Mucosa of rectum (tissue), 2 donors: ENCODE data around the gene BCOR.

Experiments
- H3K27ac ChIP-seq, 2 donors: one replicate each; pipeline ENCODE4 v1.7.0; 2013; ENCODE audit warnings: inconsistent platforms in 2 of 2, low read depth in 2 of 2, low read length in 2 of 2
- H3K27me3 ChIP-seq, 2 donors: one replicate each; pipeline ENCODE4 v1.7.0; 2013; ENCODE audit warnings: low read length in 2 of 2; ENCODE audit not compliant: control insufficient read depth in 2 of 2, insufficient read depth in 2 of 2
- H3K36me3 ChIP-seq, 2 donors: one replicate each; pipeline ENCODE4 v1.7.0; 2013; ENCODE audit warnings: low read length in 2 of 2; ENCODE audit not compliant: control insufficient read depth in 2 of 2, insufficient read depth in 2 of 2
- H3K4me1 ChIP-seq, 2 donors: one replicate each; pipeline ENCODE4 v1.7.0; 2013; ENCODE audit warnings: low read length in 2 of 2, mild to moderate bottlenecking in 1 of 2; ENCODE audit not compliant: control insufficient read depth in 2 of 2, insufficient read depth in 2 of 2
- H3K4me3 ChIP-seq, 2 donors: one replicate each; pipeline ENCODE4 v1.7.0; 2013; ENCODE audit warnings: low read length in 2 of 2
- H3K9ac ChIP-seq, 2 donors: one replicate each; pipeline ENCODE4 v1.7.0; 2013; ENCODE audit warnings: low read length in 2 of 2, low read depth in 1 of 2, mild to moderate bottlenecking in 1 of 2
- H3K9me3 ChIP-seq, 2 donors: one replicate each; pipeline ENCODE4 v1.7.0; 2013; ENCODE audit warnings: low read length in 2 of 2; ENCODE audit not compliant: control insufficient read depth in 2 of 2
- donor health status: healthy.
- donor health status: Normal muscosa, but diverticular disease.

BCOR gene

DNA sequence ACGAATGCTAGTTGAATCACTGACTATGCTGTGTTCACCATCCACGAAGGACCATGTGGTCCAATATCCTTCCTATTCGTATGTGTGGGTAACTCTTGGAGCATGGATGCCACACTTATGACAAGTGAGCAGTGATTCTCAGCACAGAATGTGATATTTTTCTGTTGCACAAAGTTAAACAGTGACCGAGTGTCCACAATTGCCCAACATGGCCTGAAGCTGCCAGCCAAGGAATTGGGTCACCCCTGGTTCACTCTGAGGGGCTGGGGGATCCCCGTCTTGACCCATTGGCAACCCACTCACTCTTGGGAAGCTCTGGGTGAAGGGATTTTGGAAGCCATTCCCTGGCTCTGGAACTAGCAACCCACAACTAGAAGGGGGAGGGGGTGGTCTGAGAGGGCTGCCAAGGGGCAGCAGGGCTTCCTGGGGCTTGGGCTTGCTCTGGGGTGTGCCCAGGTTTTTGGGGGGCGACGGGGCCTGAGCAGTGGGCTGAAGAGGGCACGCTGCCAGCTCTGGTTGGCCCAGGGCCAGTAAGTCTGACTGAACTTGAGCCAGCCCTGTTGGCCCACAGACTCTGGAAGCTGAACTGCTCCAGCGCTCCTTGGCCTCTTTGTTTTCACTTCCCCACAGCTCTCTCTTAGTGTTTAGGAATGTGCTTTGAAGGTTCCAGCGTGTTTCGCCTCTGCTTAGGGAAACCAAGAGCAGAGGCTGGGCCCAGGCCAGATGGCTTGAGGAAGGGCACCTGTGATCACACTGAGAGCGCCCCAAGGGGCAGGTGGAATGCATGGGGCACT, 43.1 kb upstream of the BCOR start:
- no peak overlapping the region for H3K27ac ChIP-seq
- H3K4me3 ChIP-seq, result no peak overlapping the region
- H3K36me3 ChIP-seq, result no peaks in the 10 kb centered on the region
- H3K9me3 ChIP-seq, result peaks cover 0 to 2% of the 10 kb centered on the region in 2 donors
- peaks cover 8 to 13% of the 10 kb centered on the region in 2 donors for H3K4me1 ChIP-seq
- H3K9ac ChIP-seq, result no peak overlapping the region
- peaks cover 0 to 13% of the 10 kb centered on the region in 2 donors for H3K27me3 ChIP-seq

DNA sequence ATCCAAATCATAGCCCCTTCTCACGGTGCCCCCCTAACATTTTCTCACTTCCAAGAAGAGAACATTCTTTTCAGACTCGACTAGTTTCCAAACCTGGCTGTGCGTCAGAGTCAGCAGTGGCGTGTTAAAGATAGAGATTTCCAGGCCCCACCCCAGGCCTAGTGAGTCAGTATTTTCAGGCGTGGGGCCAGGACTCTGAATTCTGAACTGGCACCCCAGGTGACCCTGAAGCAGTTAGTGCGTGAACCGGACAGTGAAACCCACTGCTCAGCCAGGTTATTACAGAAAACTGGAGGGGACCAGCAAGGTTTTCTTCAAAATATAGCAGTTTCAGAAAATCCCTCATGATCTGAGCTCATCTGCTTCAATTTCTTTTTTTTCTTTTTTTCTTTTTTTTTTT, 35.0 kb upstream of the BCOR start:
- Histone ChIP-seq H3K27ac (no peak overlapping the region), H3K4me1 (no peaks in the 10 kb centered on the region)

DNA sequence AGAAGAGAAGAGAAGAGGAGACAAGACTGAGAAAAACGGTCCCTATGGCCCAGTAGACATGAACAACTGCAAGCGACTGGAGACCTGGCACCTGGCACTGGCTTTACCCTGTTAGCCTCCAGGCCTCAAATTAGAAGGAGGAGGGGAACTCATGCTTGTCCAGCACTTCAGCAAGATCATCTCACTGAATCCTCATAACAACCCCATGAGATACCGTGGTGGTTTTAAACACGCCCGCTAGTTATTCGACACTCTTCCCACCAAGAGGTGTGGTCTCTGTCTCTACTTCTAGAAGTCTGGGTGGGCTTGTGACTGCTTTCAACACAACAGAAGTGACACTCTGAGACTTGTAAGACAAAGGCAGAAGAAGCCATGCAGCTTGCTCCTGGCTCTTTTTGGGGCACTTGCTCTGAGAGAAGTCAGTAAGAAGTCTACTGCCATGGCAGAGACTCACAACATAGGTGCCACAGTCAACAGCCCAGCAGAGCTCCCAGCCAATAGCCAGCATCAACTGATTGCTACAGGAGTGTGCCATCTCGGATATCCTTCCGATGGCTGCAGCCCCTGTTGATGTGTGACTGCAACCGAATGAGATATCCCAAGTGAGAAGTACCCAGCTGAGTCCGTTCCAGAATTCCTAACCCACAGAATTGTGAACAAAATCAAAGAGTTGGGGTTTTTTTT, 34.0 kb upstream of the BCOR start:
- H3K9me3 ChIP-seq, result no peaks in the 10 kb centered on the region
- no peak overlapping the region for H3K27ac ChIP-seq
- H3K36me3 ChIP-seq, result no peaks in the 10 kb centered on the region
- no peaks in the 10 kb centered on the region for H3K27me3 ChIP-seq
- no peaks in the 10 kb centered on the region for H3K4me1 ChIP-seq
- H3K4me3 ChIP-seq, result no peak overlapping the region
- H3K9ac ChIP-seq, result no peak overlapping the region

More for the DNA sequence above, 35.0 kb upstream of the BCOR start:
- H3K9me3 ChIP-seq, result no peaks in the 10 kb centered on the region
- H3K9ac ChIP-seq, result no peak overlapping the region
- no peaks in the 10 kb centered on the region for H3K27me3 ChIP-seq
- H3K4me3 ChIP-seq, result no peak overlapping the region
- no peaks in the 10 kb centered on the region for H3K36me3 ChIP-seq

DNA sequence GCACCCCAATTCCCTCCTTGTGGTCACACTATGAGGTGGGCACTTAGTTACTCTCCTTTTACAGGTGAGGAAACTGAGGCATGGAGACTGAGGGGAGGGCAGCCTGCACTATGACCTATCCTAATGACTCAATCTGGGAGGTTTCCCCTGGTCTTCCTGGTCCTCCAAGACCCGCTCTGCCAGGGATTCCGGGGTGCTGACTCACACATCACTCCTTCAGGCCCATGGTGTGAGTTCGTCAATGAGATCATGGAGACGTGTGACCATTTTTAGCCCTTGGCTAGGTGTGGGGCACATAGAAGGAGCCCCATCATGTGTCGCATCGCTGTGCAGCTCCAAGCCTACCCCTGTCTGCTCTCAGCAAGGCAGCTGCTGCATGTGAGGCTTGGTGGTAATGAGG, 32.4 kb upstream of the BCOR start:
- Histone ChIP-seq H3K36me3 (no peaks in the 10 kb centered on the region), H3K9me3 (no peaks in the 10 kb centered on the region), H3K4me1 (no peaks in the 10 kb centered on the region), H3K27me3 (no peaks in the 10 kb centered on the region), H3K27ac (no peak overlapping the region), H3K9ac (no peak overlapping the region), H3K4me3 (no peak overlapping the region)

DNA sequence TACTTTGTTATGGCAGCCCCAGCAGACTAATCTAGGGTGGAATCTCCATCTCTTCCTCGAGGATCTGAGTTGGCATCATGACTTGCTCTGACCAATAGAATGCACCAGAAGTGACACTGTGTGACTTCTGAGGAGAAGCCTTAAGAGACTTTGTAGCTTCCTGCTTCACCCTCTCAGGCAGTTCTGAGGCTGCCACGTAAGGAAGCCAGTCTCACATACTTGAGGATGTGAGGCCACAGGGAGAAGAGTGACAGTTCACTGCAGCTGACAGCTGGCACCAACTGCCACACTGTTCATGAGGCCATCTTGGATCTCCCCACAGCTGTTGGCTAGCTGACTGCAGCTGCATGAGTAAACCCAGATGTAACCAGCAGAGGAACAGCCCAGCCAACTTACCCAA, 29.3 kb upstream of the BCOR start:
- no peaks in the 10 kb centered on the region for H3K36me3 ChIP-seq
- no peak overlapping the region for H3K27ac ChIP-seq
- H3K27me3 ChIP-seq, result peaks cover 0 to 5% of the 10 kb centered on the region in 2 donors
- no peak overlapping the region for H3K4me3 ChIP-seq
- no peak overlapping the region for H3K9ac ChIP-seq
- no peaks in the 10 kb centered on the region for H3K4me1 ChIP-seq
- H3K9me3 ChIP-seq, result no peaks in the 10 kb centered on the region

DNA sequence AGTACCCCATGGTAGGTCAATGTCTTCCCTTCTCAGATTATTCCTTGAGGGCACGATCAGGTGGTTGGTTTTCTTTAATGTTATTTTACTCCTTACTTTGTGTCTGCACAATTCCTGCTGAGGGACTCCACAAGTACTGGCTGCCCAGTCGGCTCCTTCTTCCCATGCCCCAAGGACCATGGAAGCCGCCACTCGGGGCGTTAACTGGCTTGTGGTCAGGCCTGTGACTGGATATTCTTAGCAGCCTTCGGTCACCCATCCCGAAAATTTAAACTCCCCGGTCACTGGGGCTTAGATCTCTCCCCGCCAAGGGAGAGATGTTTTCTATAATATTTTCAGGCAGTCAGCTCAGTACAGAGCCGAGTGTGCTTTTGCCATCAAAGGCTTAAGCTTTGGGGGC, 24.7 kb upstream of the BCOR start:
- no peak overlapping the region for H3K9ac ChIP-seq
- no peak overlapping the region for H3K4me3 ChIP-seq
- H3K36me3 ChIP-seq, result no peaks in the 10 kb centered on the region
- H3K27me3 ChIP-seq, result peaks cover 2 to 11% of the 10 kb centered on the region in 2 donors
- no peaks in the 10 kb centered on the region for H3K9me3 ChIP-seq
- no peaks in the 10 kb centered on the region for H3K4me1 ChIP-seq
- H3K27ac ChIP-seq, result no peak overlapping the region

DNA sequence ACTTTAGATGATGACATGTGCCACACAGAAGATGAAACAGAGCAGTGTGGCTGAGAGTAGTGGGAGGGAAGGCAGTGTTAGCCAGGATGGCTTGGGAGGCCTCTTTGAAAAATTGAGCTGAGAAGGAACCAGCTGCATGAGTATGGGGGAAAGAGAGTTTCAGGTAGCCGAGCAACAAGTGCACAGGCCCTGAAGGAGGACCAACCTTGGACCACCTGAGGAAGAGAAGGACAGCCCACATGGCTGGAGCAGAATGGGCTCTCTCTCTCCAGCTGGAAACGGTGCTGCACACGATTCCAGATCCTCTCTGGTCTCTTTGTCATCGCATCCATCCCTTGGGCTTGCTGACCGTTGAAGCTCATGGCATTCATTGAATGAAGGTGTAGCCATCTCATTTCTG, 23.9 kb upstream of the BCOR start:
- Histone ChIP-seq H3K4me3 (no peak overlapping the region), H3K27ac (no peak overlapping the region), H3K36me3 (no peaks in the 10 kb centered on the region), H3K27me3 (peaks cover 2 to 11% of the 10 kb centered on the region in 2 donors), H3K9me3 (no peaks in the 10 kb centered on the region), H3K9ac (no peak overlapping the region), H3K4me1 (no peaks in the 10 kb centered on the region)

DNA sequence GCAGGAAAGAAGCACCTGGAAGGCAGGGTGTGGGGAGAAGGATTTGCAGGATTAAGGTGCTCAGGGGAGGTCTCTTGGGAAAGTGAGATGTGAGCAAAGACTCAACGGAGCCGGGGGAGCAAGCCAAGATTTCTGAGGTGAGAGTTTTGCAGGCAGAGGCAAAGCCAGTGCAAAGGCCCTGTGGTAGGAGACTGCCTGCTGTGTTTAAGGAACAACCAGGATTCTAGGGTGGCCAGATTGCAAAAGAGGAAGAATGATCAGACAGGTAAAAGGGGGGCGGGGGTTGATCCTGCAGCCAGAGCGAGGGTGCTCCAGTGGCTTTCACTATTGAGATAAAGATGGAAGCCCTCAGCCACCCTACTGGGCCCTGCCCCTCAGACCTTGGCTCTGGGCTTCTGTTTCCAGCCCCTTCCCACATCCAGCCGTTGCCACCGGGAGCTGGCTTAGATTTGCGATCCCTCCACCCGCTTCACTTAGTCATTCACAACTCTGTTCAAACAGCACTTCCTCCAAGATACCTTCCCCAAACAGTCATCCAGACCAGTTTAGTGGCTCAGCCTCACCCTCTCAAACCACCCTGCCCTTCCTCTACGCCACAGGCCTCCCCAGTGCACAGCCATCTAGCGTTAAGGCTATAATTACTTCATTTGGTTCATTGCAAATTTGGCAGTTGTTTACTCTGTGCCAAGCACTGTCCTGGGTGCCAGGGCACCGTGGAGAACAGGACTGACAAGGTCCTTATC, 23.3 kb upstream of the BCOR start:
- Histone ChIP-seq H3K27me3 (peaks cover 2 to 11% of the 10 kb centered on the region in 2 donors), H3K27ac (no peak overlapping the region)

DNA sequence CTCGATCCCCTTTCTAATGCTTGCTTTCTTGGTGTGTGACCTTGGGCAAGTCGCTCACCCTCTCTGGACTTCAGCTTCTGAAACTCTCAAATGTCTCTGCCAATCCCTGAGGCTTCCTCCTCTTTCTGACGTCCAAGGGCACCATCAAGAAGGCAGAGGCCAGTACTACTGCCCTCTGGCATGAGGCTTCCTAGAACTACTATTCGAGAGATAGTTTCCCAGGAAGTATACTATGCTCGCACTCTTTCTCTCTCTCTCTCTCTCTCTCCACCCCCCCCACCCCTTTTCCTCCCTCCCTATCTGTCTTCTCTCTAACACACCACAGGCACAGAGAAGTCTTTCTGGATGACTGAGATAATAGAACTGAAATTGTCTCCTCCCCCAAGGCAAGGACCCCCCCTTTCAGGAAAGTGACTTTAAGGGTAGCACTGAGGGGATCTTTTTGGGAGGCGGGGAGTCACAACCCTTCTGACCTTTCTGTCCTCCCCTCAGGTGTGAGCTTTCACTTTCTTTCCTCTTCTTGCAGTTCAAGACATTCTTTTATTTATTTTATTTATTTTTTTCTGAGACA, 20.0 kb upstream of the BCOR start:
- Histone ChIP-seq H3K9me3 (no peaks in the 10 kb centered on the region), H3K27ac (no peak overlapping the region), H3K36me3 (no peaks in the 10 kb centered on the region), H3K4me1 (no peaks in the 10 kb centered on the region), H3K4me3 (no peak overlapping the region), H3K27me3 (peaks cover 2 to 5% of the 10 kb centered on the region in 2 donors), H3K9ac (no peak overlapping the region)

More for the DNA sequence above, 23.3 kb upstream of the BCOR start:
- no peaks in the 10 kb centered on the region for H3K4me1 ChIP-seq
- H3K9me3 ChIP-seq, result no peaks in the 10 kb centered on the region
- H3K9ac ChIP-seq, result no peak overlapping the region
- H3K36me3 ChIP-seq, result no peaks in the 10 kb centered on the region
- H3K4me3 ChIP-seq, result no peak overlapping the region

DNA sequence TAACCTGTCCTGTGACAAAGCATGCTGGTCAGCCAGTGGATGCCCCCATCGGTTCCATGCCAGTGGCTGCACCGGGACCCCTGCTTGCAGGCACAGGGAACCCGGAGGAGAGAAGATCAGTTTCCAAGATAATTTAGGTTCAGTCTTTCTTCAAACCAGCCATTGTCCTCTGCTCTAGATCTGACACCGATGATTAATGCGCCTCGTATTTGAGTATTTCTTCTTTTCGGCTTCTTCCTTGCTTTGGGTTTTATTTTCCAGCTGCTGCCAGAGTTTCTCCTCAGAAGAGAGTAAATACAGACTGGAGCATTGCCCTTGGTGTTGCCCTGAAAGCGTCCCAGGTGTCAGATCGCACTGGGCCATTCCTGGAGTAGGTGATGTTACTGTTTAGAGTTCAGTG, 19.2 kb upstream of the BCOR start:
- Histone ChIP-seq H3K4me3 (no peak overlapping the region), H3K27me3 (peaks cover 2 to 5% of the 10 kb centered on the region in 2 donors), H3K4me1 (no peaks in the 10 kb centered on the region), H3K36me3 (no peaks in the 10 kb centered on the region), H3K9me3 (no peaks in the 10 kb centered on the region), H3K27ac (no peak overlapping the region), H3K9ac (no peak overlapping the region)
